NCI-H1436 (cell line): ENCODE data around the gene MAFB.

Experiments used
- DNase-seq: peaks from one replicate; lab custom pipeline; 2025; lab: John Stamatoyannopoulos, UW

The MAFB gene

GRCh38 chr20:40657526-40657925, 31.5 kb downstream of the MAFB start:
- DNase-seq = no peak

DNA sequence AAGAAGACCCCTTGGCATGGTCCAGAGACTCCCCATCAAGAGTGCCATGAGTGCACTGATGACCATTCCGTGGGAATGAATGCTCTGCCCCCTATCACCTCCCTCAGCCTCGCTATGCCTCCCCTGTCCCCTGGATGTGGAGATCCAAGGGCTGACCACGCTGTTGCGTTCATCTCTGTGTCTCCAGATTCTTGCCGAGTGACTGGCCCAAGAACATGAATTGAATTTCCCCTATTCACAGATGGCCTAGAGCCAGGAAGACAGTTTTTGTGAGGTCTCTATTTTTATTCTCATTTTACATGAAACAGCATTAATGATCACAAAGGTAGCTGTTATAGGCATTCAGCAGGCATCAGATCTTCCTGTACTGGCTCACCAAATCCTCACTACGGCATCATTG, 33.6 kb downstream of the MAFB start:
- DNase-seq = no peak

DNA sequence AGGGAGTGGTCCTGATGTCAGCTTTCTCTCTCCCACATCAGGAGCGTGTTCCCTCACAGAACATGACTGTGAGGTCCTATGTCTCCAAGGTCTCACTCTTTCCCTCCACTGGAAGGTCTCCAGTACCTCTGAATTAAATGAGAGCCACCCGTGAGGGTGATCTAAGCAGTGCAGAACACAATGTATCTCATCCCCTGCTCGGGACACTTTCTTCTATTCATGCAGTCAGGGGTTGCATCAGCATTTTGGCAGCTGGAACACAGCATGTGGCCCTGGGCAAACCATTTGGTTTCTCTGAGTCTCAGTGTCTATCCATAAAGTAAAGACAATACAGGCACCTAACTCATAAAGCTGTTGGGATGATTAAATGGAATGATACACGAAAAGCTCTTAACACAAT, 34.2 kb downstream of the MAFB start:
- DNase-seq = no peak

DNA sequence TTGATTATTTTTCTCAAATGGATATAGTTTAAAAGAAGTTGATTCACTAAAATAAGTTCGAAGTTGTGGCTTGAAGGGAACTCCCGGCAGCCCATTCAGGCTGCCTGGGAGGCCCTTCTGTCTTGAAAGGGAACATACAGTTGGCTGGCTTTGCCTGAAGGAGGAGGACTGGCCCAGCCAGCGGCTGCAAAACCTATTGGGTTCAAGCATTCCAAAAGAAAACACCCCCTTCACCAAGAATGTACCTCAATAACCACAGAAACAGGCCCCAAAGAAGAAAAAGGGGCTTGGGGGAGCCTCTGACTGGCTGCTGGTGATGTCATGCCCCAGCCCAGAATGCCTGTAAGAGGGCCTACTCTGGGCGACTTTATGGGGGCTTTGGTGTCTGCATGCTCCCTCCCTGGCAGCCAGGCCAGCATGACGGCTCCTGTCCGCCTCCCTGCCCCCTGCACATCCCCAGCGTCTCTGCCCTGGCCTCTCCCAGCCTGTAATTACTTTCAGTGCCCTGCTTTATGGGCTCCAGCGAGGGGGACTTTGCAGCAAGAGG, 36.5 kb downstream of the MAFB start:
- no peak for DNase-seq

GRCh38 chr20:40651151-40651550, 37.9 kb downstream of the MAFB start:
- DNase-seq = no peak

GRCh38 chr20:40650707-40651106, 38.3 kb downstream of the MAFB start:
- DNase-seq = no peak

- DNase-seq = no peak
Observed at GRCh38 chr20:40648210-40649072, 40.6 kb downstream of the MAFB start.

DNA sequence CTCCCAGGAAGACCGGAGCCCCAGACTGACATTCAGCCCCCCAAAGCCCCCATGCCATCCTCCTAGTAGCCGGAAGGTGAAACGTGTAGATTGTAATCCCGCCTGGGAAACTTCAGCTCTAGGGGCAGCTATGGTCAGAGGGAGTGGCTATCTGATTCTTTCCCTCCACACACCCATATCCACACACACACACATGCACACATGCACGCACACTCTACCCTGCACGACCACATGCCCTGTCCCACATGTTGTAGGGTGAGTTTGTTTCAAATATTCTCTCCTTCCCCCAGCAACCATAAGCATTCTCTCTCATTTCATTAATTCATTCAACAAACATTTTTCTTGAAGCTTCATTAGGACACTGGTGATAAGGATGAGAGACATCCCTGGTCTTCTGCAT, 42.2 kb downstream of the MAFB start:
- no peak for DNase-seq

DNA sequence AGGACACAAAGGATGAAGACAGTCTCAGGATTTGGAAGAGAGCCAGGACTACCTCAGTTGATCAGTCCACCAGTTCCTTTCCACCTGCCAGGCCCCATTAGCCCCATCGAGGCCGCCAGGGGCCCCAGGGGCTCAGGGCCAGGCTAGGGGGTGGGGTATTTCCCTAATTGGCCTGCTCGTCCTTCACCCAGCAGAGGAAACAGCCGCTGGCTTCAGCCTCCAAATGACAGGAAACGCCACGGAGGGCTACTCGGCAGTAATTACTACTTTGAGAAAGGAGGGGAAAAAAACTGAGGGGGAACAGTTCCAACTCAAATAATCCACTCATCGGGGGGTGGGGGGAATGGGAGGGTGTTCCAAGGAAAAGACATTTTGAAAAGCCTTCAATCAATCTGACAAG, 42.7 kb downstream of the MAFB start:
- no peak for DNase-seq

DNA sequence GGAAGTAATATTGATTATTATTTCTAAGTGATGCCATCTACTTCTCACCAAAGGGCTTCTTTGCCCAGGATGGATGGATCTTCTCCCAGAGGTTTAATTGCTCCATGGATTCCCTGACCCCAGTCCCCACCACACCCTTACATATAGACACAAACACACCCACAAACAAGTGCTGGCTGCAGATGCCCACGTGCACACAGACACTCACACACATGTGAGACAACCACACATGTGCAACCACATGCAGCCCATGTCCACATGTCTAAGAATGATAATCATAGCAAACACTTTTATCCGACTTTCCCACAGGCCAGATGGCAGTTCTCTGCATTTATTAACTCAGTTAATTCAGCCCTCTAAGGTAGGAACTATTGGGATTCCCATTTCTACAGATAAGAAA, 44.2 kb downstream of the MAFB start:
- no peak for DNase-seq

- DNase-seq = no peak
Observed at GRCh38 chr20:40643891-40644290, 45.1 kb downstream of the MAFB start.

- DNase-seq = no peak
Observed at GRCh38 chr20:40641809-40642208, 47.2 kb downstream of the MAFB start.

DNA sequence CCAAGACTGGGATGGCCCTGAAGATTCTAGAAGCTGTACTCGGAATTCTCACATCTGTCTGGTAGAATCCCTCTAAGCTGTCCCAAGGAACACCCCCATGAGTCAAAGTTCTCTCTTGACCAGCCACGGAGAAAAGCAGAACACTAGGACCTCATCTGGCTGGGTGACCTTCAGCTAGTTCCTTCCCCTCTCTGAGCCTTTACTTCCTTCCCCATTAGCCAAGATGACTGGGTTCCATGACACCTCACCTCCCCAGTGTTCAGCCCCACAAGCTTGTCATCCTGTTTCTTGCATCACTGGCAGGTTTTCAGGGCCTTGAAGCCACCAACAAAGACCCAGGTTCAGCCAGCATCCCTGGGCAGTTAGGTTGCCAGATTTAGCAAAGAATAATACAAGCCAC, 47.8 kb downstream of the MAFB start:
- DNase-seq = no peak

DNA sequence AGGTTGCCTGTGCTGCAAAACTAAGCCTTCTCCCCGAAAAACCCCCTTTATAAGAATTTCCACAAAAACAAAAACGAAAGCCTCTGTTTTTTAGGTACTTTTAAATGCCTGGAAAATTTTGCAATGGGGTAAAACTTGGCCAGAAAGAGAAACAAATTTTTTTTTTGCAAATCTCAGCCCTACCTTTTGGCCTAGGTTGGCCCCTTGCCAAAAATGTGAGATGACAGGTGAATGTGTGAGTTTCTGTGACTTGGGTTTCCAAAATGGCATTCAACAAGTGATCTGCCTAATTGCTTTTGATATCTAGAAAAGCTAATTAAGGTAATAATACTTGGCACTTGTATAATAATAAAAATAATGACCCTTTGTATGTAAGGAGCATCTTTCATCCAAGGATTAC, 48.4 kb downstream of the MAFB start:
- no peak for DNase-seq

DNA sequence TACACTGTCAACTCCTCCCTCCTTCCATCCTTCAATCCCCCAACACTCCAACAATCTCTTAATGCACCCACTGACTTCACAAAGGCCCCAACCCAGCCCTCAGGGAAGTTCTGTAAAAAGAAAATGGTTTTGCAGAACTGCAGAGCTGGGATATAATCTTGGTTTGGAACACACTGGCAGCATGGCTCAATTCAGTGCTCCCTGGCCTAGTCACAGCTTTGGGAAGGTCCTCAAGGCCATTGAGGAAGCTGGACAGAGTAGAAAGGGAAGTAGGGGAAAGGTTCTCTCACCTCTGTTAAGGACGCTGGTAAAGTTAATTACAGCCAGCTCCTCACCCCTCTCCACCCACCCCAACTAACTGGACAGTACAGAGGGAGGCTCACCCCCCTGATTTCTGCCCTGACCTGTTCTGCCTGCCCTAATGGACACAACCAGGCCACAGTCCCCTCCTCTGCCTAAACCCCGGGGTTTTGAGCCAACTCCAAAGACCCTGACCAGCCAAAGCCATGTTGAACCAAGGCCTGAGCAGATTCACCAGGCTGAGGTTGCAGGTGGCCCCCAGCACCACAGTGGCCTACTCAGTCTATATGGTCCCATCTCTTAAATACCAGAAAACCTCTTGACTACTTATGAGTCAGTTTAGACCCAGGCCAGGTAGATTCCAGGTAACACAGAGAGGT, 49.2 kb downstream of the MAFB start:
- DNase-seq = no peak

GRCh38 chr20:40639132-40639531, 49.9 kb downstream of the MAFB start:
- no peak for DNase-seq

DNA sequence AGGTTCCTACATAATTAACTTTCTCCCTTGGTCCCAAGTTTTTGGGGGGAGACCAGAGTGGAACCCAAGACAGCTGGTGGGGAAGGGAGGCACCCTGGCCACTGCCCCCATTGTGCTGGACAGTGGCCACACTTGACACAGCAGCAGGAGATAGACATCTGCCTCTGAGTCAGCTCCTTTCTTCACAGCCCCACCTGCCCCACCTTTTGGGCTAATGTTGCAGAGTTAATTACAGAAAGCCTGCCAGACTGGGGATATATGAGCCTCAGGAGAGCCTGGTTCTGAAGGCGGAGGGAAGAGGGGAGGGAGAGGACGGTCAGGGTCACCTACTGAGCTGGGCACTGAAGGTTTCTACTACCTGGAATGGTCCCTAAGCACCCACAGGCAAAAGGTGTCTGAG, 50.6 kb downstream of the MAFB start:
- no peak for DNase-seq

DNA sequence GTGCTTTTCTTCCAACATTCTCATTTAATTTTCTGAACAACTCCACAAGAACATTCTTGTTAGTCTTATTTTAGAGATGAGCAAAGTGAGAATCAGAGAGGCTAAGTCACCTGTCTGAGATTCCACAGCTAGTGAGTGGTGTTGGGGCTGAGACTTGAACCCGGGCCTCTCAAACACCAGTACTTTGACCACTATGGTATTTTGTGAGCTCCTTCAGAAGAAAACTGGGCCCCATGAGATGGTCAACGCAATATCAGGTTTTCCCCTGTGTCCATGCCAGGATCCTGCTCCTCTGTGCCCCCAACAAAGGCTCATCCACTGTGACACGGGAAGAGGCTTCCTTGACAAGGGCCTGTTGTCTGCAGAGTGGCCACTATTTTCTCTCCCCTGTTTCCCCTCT, 51.9 kb downstream of the MAFB start:
- DNase-seq = no peak

- DNase-seq = no peak
Observed at GRCh38 chr20:40636486-40636885, 52.5 kb downstream of the MAFB start.

DNA sequence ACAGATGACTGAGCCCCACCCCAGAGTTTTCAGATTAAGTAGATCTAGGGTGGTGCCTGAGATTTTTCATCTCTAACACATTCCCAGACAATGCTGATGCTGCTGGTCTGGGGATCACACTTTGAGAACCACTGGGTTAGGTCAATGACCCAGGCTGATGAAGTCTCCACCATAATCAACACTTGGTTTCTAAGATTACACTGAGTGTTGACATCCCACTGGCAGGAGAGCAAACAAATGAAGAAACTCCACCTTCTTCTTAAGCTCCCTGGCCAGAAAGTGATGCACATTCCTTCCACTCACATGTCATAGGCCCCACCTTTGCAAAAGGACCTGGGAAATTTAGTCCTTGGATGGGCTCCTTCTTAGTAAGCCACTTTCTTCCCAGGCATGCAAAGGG, 53.1 kb downstream of the MAFB start:
- no peak for DNase-seq
